T-helper 17 cell (primary cell): ENCODE data around the gene SCYGR6. TPM values are rescaled to one million over a fixed set of nuclear protein-coding genes. Genes with fewer than 3 reads are reported as not detected.
A peak's percentile ranks its signal among the peaks of the same experiment; 100 is the strongest.
"Not testable (repeated sequence)": the region's sequence is repeated elsewhere in the genome, so short reads cannot be mapped to it uniquely, and the experiment has no call there.

Experiments used
- ATAC-seq: fragments of 150-1000 bp; cut with Tn5 transposase; 2 replicates; pipeline ENCODE4 v1.10.0; 2021; ENCODE audit warnings: mild to moderate bottlenecking, moderate library complexity
- DNase-seq, 3 donors: peaks; one replicate each; pipeline versions ENCODE4 v3.0.0 to v3.0.0-alpha.2; 2020 to 2021
- H3K9me3 ChIP-seq: one replicate; pipeline ENCODE4 v1.7.0; 2013; ENCODE audit warnings: low read length, mild to moderate bottlenecking; ENCODE audit not compliant: control insufficient read depth, poor library complexity, severe bottlenecking
- H3K27ac Mint-ChIP-seq: one replicate; pipeline ENCODE4 v1.8.0; 2022; ENCODE audit warnings: mild to moderate bottlenecking, moderate library complexity, mixed read lengths
- H3K27me3 Mint-ChIP-seq: one replicate; pipeline ENCODE4 v1.8.0; 2022; ENCODE audit warnings: mixed read lengths
- H3K36me3 Mint-ChIP-seq: one replicate; pipeline ENCODE4 v1.8.0; 2022; ENCODE audit warnings: low read depth, mixed read lengths
- H3K4me1 Mint-ChIP-seq: one replicate; pipeline ENCODE4 v1.8.0; 2022; ENCODE audit warnings: mild to moderate bottlenecking, mixed read lengths
- H3K4me3 Mint-ChIP-seq: one replicate; pipeline ENCODE4 v1.8.0; 2022; ENCODE audit warnings: mild to moderate bottlenecking, moderate library complexity, mixed read lengths
- total RNA-seq, 4 donors: library from RNA in 2 of 4; stranded (reverse) in 2 of 4; gene quantifications; one replicate each; pipeline ENCODE4 v1.2.3 and lab custom pipeline; 2022 to 2026

SCYGR6 gene
- total RNA-seq, 2 donors from 2014 or later: not detected

- not testable (repeated sequence) for H3K36me3 Mint-ChIP-seq
Measured at GRCh38 chr2:227740705-227741104, 16.1 kb upstream of the SCYGR6 start.

DNA sequence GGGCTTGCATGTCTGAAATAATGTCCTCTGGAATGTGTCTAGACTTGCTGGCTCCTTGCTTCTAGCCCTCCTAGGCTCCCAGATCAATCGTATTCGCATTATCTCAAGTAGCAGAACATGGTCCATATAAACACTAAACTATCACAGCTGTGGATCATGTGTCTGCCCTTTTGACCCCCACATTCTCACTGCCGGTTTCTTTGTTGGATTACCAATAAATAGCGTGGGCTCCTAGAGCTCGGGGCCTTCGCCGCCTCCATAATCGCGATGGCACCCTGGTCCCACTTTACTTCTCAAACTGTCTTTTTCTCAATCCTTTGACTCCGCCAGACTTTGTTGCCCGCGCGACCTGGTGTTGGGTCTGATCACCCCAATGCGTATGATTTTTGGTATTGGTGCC is 14.8 kb upstream of the SCYGR6 start:
- H3K36me3 Mint-ChIP-seq: peaks cover 4% of the 10 kb centered on the region
- ATAC-seq: no peak
- peaks cover 3% of the 10 kb centered on the region for H3K4me1 Mint-ChIP-seq
- no peaks in the 10 kb centered on the region for H3K9me3 ChIP-seq
- no peak overlapping the region for H3K4me3 Mint-ChIP-seq
- H3K27me3 Mint-ChIP-seq: peaks cover 26% of the 10 kb centered on the region
- no peak for DNase-seq
- no peak overlapping the region for H3K27ac Mint-ChIP-seq

More at GRCh38 chr2:227740705-227741104, 16.1 kb upstream of the SCYGR6 start:
- not testable (repeated sequence) for H3K27ac Mint-ChIP-seq, ATAC-seq, H3K4me1 Mint-ChIP-seq, H3K4me3 Mint-ChIP-seq, H3K9me3 ChIP-seq
- peak in 1 of 3 donors; percentile 18 for DNase-seq
- peaks cover 16% of the 10 kb centered on the region for H3K27me3 Mint-ChIP-seq

- no peak within 1 kb of the TSS for H3K27ac Mint-ChIP-seq
- H3K36me3 Mint-ChIP-seq: peaks cover 2% of the 10 kb centered on the region
- no peaks in the 10 kb centered on the region for H3K4me1 Mint-ChIP-seq
- ATAC-seq (no peak), DNase-seq (no peak)
- H3K27me3 Mint-ChIP-seq: peaks cover 42% of the 10 kb centered on the region
- no peaks in the 10 kb centered on the region for H3K9me3 ChIP-seq
- H3K4me3 Mint-ChIP-seq: no peak within 1 kb of the TSS
Measured at GRCh38 chr2:227728035-227728434, 3.5 kb upstream of the SCYGR6 start, which contains the start of gene SCYGR7. SCYGR7 (plus strand) TSS chr2:227728335; CDS start chr2:227728335, 0 bp downstream.

DNA sequence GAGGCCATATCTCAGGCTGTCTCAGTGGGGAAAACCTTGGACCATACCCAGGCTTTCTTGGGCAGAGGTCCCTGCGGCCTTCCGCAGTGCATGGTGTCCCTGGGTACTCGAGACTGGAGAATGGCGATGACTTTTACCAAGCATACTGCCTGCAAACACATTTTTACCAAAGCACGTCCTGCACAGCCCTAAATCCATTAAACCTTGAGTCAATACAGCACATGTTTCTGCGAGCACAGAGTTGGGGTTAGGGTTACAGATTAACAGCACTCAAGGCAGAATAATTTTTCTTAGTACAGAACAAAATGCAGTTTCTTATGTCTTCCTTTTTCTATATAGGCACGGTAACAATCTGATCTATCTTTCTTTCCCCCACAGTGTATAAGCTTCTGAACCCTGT is 1.7 kb downstream of the SCYGR6 start:
- ATAC-seq, H3K9me3 ChIP-seq, H3K4me3 Mint-ChIP-seq, H3K27ac Mint-ChIP-seq, H3K36me3 Mint-ChIP-seq, DNase-seq, H3K4me1 Mint-ChIP-seq: not testable (repeated sequence)
- H3K27me3 Mint-ChIP-seq: peaks cover 32% of the 10 kb centered on the region

DNA sequence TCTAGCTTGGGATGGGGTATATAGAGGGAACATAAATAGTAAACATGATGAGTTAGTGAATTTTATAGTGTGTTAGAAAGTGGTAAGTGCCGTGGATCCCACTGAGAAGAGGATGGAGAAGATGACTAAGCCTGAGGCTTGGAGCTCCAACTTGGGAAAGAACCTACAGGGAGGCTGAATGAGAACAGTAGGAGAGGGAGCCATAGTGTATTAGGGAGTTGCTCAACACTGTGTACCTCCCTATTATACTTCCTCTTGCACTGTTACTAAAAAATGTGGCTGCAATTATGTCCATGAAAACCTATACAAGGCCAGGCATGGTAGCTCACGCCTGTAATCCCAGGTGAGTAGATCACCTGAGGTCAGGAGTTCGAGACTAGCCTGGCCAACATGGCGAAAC is 3.9 kb downstream of the SCYGR6 start:
- ATAC-seq: no peak
- H3K4me3 Mint-ChIP-seq: no peak overlapping the region
- peaks cover 46% of the 10 kb centered on the region for H3K27me3 Mint-ChIP-seq
- H3K36me3 Mint-ChIP-seq: no peaks in the 10 kb centered on the region
- no peaks in the 10 kb centered on the region for H3K9me3 ChIP-seq
- DNase-seq: no peak
- no peak overlapping the region for H3K27ac Mint-ChIP-seq
- H3K4me1 Mint-ChIP-seq: peaks cover 2% of the 10 kb centered on the region

DNA sequence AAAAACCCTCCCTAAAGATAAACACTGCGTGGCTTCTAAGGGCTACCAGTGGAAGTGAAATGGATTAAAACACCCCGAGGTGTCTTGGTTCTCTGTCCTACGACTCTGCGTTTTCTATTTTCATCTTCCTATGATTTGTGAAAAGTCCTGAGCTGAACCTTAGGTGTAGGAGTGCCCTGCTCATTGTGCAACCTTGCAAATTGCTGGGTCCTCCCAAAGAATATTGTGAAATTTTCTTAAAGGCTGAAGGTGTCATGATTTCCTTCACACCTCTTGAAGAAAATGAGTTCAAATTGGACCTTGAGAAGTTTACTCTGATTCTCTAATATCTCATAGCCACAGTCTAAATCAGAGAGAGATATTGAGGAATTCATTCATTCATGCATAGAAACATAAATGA is 4.9 kb downstream of the SCYGR6 start:
- H3K9me3 ChIP-seq: no peaks in the 10 kb centered on the region
- no peak overlapping the region for H3K4me3 Mint-ChIP-seq
- peaks cover 46% of the 10 kb centered on the region for H3K27me3 Mint-ChIP-seq
- no peak overlapping the region for H3K27ac Mint-ChIP-seq
- DNase-seq (no peak), ATAC-seq (no peak)
- H3K36me3 Mint-ChIP-seq: no peaks in the 10 kb centered on the region
- H3K4me1 Mint-ChIP-seq: peaks cover 2% of the 10 kb centered on the region

GRCh38 chr2:227717687-227718567 is 6.6 kb downstream of the SCYGR6 start, which contains the start of gene SLC19A3:
SLC19A3 (minus strand) TSS chr2:227718028; CDS start chr2:227702318, 15,710 bp downstream.
- H3K9me3 ChIP-seq: no peaks in the 10 kb centered on the region
- H3K4me3 Mint-ChIP-seq: peak within 1 kb of the TSS; percentile 59
- ATAC-seq (no peak), DNase-seq (no peak)
- H3K4me1 Mint-ChIP-seq: peaks cover 2% of the 10 kb centered on the region
- H3K27ac Mint-ChIP-seq: no peak within 1 kb of the TSS
- H3K36me3 Mint-ChIP-seq: no peaks in the 10 kb centered on the region
- H3K27me3 Mint-ChIP-seq: peaks cover 39% of the 10 kb centered on the region

GRCh38 chr2:227716501-227716900 is 8.1 kb downstream of the SCYGR6 start:
- no peaks in the 10 kb centered on the region for H3K4me1 Mint-ChIP-seq
- no peaks in the 10 kb centered on the region for H3K9me3 ChIP-seq
- no peak for ATAC-seq
- no peak overlapping the region for H3K4me3 Mint-ChIP-seq
- peaks cover 30% of the 10 kb centered on the region for H3K27me3 Mint-ChIP-seq
- DNase-seq: no peak
- H3K27ac Mint-ChIP-seq: no peak overlapping the region
- no peaks in the 10 kb centered on the region for H3K36me3 Mint-ChIP-seq

DNA sequence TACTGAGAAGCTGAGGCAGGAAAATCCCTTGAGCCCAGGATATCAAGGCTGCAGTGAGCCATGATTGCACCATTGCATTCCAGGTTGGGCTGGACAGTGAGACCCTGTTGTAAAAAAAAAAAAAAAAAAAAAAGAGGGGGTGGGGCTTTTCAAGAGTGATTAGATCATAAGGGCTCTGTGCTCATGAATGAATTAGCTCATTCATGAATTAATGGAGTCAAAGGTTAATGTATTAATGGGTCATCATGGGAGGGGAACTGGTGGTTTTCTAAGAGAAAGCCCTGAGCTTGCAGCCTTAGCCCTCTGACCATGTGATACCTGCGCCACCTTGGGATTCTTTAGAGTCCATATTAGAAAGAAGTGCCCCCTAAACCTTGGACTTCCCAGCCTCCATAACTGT is 11.3 kb downstream of the SCYGR6 start:
- H3K4me1 Mint-ChIP-seq: no peaks in the 10 kb centered on the region
- ATAC-seq: no peak
- peaks cover 37% of the 10 kb centered on the region for H3K27me3 Mint-ChIP-seq
- H3K27ac Mint-ChIP-seq: no peak overlapping the region
- no peak overlapping the region for H3K4me3 Mint-ChIP-seq
- no peaks in the 10 kb centered on the region for H3K9me3 ChIP-seq
- no peaks in the 10 kb centered on the region for H3K36me3 Mint-ChIP-seq
- no peak for DNase-seq

- ATAC-seq (no peak), DNase-seq (no peak)
- H3K9me3 ChIP-seq: no peaks in the 10 kb centered on the region
- H3K27ac Mint-ChIP-seq: no peak overlapping the region
- H3K4me1 Mint-ChIP-seq: no peaks in the 10 kb centered on the region
- H3K36me3 Mint-ChIP-seq: no peaks in the 10 kb centered on the region
- peaks cover 29% of the 10 kb centered on the region for H3K27me3 Mint-ChIP-seq
- H3K4me3 Mint-ChIP-seq: no peak overlapping the region
Measured at GRCh38 chr2:227710986-227711385, 13.6 kb downstream of the SCYGR6 start.

- Mint-ChIP-seq H3K27ac (no peak overlapping the region), H3K4me1 (no peaks in the 10 kb centered on the region), H3K4me3 (no peak overlapping the region), H3K27me3 (peaks cover 35% of the 10 kb centered on the region), H3K36me3 (no peaks in the 10 kb centered on the region)
- DNase-seq (no peak), ATAC-seq (no peak)
- no peaks in the 10 kb centered on the region for H3K9me3 ChIP-seq
Measured at GRCh38 chr2:227707390-227707789, 17.2 kb downstream of the SCYGR6 start.

- H3K4me3 Mint-ChIP-seq: no peak overlapping the region
- no peak for ATAC-seq
Measured at GRCh38 chr2:227706859-227707258, 17.7 kb downstream of the SCYGR6 start.

GRCh38 chr2:227703961-227704360 is 20.6 kb downstream of the SCYGR6 start:
- Mint-ChIP-seq H3K27ac (no peak overlapping the region), H3K36me3 (no peaks in the 10 kb centered on the region), H3K27me3 (peaks cover 37% of the 10 kb centered on the region), H3K4me3 (no peak overlapping the region), H3K4me1 (no peaks in the 10 kb centered on the region)
- no peak for ATAC-seq
- no peaks in the 10 kb centered on the region for H3K9me3 ChIP-seq
- DNase-seq: no peak

More at GRCh38 chr2:227706859-227707258, 17.7 kb downstream of the SCYGR6 start:
- H3K27me3 Mint-ChIP-seq: peaks cover 35% of the 10 kb centered on the region
- H3K9me3 ChIP-seq: no peaks in the 10 kb centered on the region
- no peak overlapping the region for H3K27ac Mint-ChIP-seq
- no peaks in the 10 kb centered on the region for H3K4me1 Mint-ChIP-seq
- DNase-seq: no peak
- H3K36me3 Mint-ChIP-seq: no peaks in the 10 kb centered on the region

DNA sequence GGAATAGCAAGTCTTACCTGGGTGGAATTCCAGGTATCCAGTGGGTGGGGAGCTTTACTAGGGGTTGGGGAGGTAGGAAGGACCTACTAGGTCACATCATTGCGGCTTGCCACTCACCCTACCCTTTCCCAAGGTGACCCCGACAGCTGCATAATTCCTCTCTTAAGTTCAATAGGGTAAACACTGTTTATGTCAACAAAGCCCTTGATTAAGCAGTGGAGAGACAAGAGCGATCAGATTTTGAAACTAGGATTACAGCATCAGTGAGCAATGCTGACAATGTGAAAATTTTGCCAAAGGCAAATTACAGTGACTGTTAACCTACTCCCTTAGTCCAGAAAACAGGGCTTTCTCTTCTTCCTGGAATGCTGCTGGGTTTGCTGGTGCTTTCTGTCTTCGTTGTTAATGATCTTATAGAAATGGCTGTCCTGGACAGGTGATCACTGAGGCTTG is 21.3 kb downstream of the SCYGR6 start:
- H3K9me3 ChIP-seq: no peaks in the 10 kb centered on the region
- H3K4me3 Mint-ChIP-seq: no peak overlapping the region
- ATAC-seq (no peak), DNase-seq (no peak)
- no peaks in the 10 kb centered on the region for H3K4me1 Mint-ChIP-seq
- H3K36me3 Mint-ChIP-seq: no peaks in the 10 kb centered on the region
- H3K27ac Mint-ChIP-seq: no peak overlapping the region
- H3K27me3 Mint-ChIP-seq: peaks cover 40% of the 10 kb centered on the region
